PC-9 (cell line): Measurements from ENCODE around the gene HTT-AS. TPM values are rescaled to one million over a fixed set of nuclear protein-coding genes. Genes with fewer than 3 reads are reported as not detected.

Experiments used
- BruUV-seq: library from RNA; stranded (reverse); fragments of 400-500 nt; replicated peaks from 2 replicates; lab custom pipeline; 2021; lab: Mats Ljungman, UMichigan
- CTCF ChIA-PET: fragments of 300-600 bp; sonication (Branson Sonifier 250); formaldehyde crosslinking; loops from one replicate; lab custom pipeline; 2022; ENCODE audit warnings: antibody characterized with exemption; lab: Charles Lee
- POLR2A ChIA-PET: fragments of 300-600 bp; sonication (Branson Sonifier 250); formaldehyde crosslinking; loops from one replicate; lab custom pipeline; 2022; ENCODE audit warnings: antibody characterized with exemption; ENCODE audit not compliant: unreplicated experiment; lab: Charles Lee
- DNase-seq, 2 experiments: peaks; one replicate each; pipeline versions ENCODE4 v3.0.0 to v3.0.0-alpha.2; 2015 to 2022; ENCODE audit warnings: mixed read lengths in 1 of 2
- H2AFZ ChIP-seq: fragments of 200-600 bp; sonication (generic); 2 replicates; pipeline ENCODE4 v1.8.1; 2017; ENCODE audit warnings: antibody characterized with exemption
- H3F3A ChIP-seq: fragments of 200-600 bp; sonication (generic); 2 replicates; pipeline ENCODE4 v1.8.1; 2017; ENCODE audit warnings: antibody characterized with exemption, mild to moderate bottlenecking, low read depth; ENCODE audit not compliant: insufficient read depth
- H3K27ac ChIP-seq: fragments of 200-600 bp; sonication (generic); 2 replicates; pipeline ENCODE4 v1.6.1; 2016; ENCODE audit warnings: mixed run types
- H3K27me3 ChIP-seq: fragments of 200-600 bp; sonication (generic); 2 replicates; pipeline ENCODE4 v1.6.1; 2016; ENCODE audit warnings: low read depth, mixed run types; ENCODE audit not compliant: insufficient read depth
- H3K36me3 ChIP-seq: fragments of 200-600 bp; sonication (generic); 2 replicates; pipeline ENCODE4 v1.6.1; 2016; ENCODE audit warnings: low read depth, mixed run types
- H3K4me1 ChIP-seq: fragments of 200-600 bp; sonication (generic); replicated peaks from 2 replicates; pipeline ENCODE4 v1.6.1; 2016; ENCODE audit warnings: mixed run types; ENCODE audit not compliant: insufficient read depth
- H3K4me2 ChIP-seq: fragments of 200-600 bp; sonication (generic); 2 replicates; pipeline ENCODE4 v1.6.1; 2017; ENCODE audit warnings: mixed run types
- H3K4me3 ChIP-seq: fragments of 200-600 bp; sonication (generic); 2 replicates; pipeline ENCODE4 v1.6.1; 2016; ENCODE audit warnings: mixed run types
- H3K79me2 ChIP-seq: fragments of 200-600 bp; sonication (generic); 2 replicates; pipeline ENCODE4 v1.6.1; 2017; ENCODE audit warnings: low read depth, mixed run types
- H3K9me2 ChIP-seq: fragments of 200-600 bp; sonication (generic); 2 replicates; pipeline ENCODE4 v1.8.1; 2017; ENCODE audit warnings: mild to moderate bottlenecking; ENCODE audit not compliant: insufficient read depth
- H3K9me3 ChIP-seq: fragments of 200-600 bp; sonication (generic); 2 replicates; pipeline ENCODE4 v1.8.1; 2016; ENCODE audit warnings: low read depth; ENCODE audit not compliant: insufficient read depth
- H4K20me1 ChIP-seq: fragments of 200-600 bp; sonication (generic); 2 replicates; pipeline ENCODE4 v1.8.1; 2017; ENCODE audit not compliant: insufficient read depth
- CTCF ChIP-seq: fragments of 200-600 bp; sonication (generic); conservative IDR thresholded peaks from 2 replicates; pipeline ENCODE4 v1.6.1; 2017; ENCODE audit warnings: mixed run types, antibody characterized with exemption, mild to moderate bottlenecking, moderate library complexity
- EZH2 ChIP-seq: fragments of 200-600 bp; sonication (generic); IDR thresholded peaks from 2 replicates; pipeline ENCODE4 v1.8.0; 2017; ENCODE audit warnings: antibody characterized with exemption, low read depth
- intact Hi-C: fragments of 100-400 bp; cut with micrococcal nuclease; formaldehyde crosslinking; loops from one replicate; pipeline ENCODE4 v1.10.0; 2022; ENCODE audit not compliant: unreplicated experiment
- total RNA-seq: library from RNA; stranded (reverse); gene quantifications from 2 replicates; pipeline ENCODE4 v1.2.3, GENCODE V29; 2021

Gene HTT-AS
- total RNA-seq, 1 experiment from 2014 or later = not detected

DNA sequence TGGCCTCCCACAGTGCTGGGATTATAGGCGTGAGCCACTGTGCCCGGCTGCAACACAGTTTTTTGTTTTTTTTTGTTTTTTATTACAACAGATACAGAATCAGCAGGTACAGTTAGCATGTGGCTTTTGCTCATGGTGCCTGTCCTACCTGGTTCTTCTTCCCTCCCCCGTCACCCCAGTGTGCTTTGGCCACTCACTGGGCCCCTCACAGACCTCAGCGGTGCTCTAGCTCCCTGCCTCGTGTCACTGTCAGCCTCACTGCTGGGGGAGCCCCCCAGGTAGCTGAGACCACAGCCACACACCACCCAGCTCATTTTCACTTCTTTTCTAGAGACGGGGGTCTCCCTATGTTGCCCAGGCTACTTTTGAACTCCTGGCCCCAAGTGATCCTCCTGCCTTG lies 38.7 kb downstream of the HTT-AS start:
- no peaks in the 10 kb centered on the region for H3K79me2 ChIP-seq
- H4K20me1 ChIP-seq = no peaks in the 10 kb centered on the region
- H3K4me3 ChIP-seq = no peak overlapping the region
- no peaks in the 10 kb centered on the region for H3K27me3 ChIP-seq
- BruUV-seq = no TSS peak
- H3K27ac ChIP-seq = no peak overlapping the region
- H3K4me1 ChIP-seq = no peaks in the 10 kb centered on the region
- H3K9me3 ChIP-seq = no peaks in the 10 kb centered on the region
- H3F3A ChIP-seq = no peaks in the 10 kb centered on the region
- DNase-seq = no peak
- no peaks in the 10 kb centered on the region for H3K36me3 ChIP-seq
- TF ChIP-seq CTCF (no peak), EZH2 (no peak)
- no peak overlapping the region for H2AFZ ChIP-seq
- no peaks in the 10 kb centered on the region for H3K9me2 ChIP-seq
- ChIA-PET CTCF (interaction anchor here (1.4 kb wide), 1 partner anchor 87 kb away, joined by 4 read pairs; no protein-coding TSS in a partner anchor), POLR2A (no interaction called here)
- intact Hi-C loops = loop anchor here (2.0 to 5.0 kb wide), 2 partner anchors 73 to 273 kb away; partner anchors contain the start of genes GRK4 and NOP14
- H3K4me2 ChIP-seq = no peak overlapping the region

DNA sequence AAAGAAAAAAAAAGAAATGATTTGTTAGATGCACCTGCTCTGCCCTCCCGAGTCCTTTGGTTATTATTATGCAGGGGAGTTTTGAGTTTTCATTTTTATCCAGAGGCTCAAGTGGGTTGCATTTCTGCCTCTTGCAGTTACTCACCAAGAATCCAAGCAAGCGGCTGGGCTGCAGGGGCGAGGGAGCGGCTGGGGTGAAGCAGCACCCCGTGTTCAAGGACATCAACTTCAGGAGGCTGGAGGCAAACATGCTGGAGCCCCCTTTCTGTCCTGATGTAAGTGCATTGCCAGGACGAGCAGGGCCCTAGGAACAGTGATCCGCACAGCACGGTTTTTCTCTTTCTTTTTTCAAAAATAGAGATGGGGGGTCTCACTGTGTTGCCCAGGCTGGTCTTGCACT lies 39.1 kb downstream of the HTT-AS start:
- Histone ChIP-seq H3K4me2 (no peak overlapping the region), H3K27me3 (no peaks in the 10 kb centered on the region), H3K9me3 (no peaks in the 10 kb centered on the region), H3K27ac (no peak overlapping the region), H4K20me1 (no peaks in the 10 kb centered on the region), H3F3A (no peaks in the 10 kb centered on the region), H3K36me3 (no peaks in the 10 kb centered on the region), H3K79me2 (no peaks in the 10 kb centered on the region), H3K4me1 (no peaks in the 10 kb centered on the region), H3K9me2 (no peaks in the 10 kb centered on the region), H2AFZ (no peak overlapping the region), H3K4me3 (no peak overlapping the region)
- ChIA-PET CTCF (no interaction called here), POLR2A (no interaction called here)
- BruUV-seq = no TSS peak
- intact Hi-C loops = loop anchor here (5.0 kb wide), 1 partner anchor 273 kb away; no protein-coding TSS in a partner anchor
- no peak for TF ChIP-seq EZH2
- no peak for TF ChIP-seq CTCF
- no peak for DNase-seq

DNA sequence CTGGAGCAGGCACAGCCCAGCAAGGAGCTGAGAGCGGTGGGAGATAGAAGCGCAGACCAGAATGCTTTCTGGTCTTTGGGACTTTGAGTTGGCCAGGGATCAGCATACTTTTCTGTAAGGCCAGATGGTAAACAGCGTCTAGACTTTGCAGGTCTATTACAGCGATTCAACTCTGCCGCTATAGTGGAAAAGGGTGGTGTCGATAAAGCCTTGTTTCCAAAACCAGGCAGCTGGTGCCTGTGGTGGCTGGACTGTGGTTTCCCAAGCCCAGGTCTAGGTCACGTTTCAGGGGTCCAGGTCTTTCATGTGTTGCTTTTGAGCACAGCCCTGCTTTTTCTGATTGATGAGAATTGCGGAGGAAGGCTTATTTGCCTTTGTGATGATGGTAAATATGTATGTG lies 40.1 kb downstream of the HTT-AS start:
- no peak overlapping the region for H3K4me3 ChIP-seq
- POLR2A ChIA-PET = no interaction called here
- H3K27ac ChIP-seq = no peak overlapping the region
- no peak overlapping the region for H2AFZ ChIP-seq
- H3F3A ChIP-seq = no peaks in the 10 kb centered on the region
- H4K20me1 ChIP-seq = no peaks in the 10 kb centered on the region
- H3K9me2 ChIP-seq = no peaks in the 10 kb centered on the region
- no peaks in the 10 kb centered on the region for H3K36me3 ChIP-seq
- no TSS peak for BruUV-seq
- no peak for DNase-seq
- no peaks in the 10 kb centered on the region for H3K9me3 ChIP-seq
- H3K4me1 ChIP-seq = no peaks in the 10 kb centered on the region
- H3K4me2 ChIP-seq = no peak overlapping the region
- no peaks in the 10 kb centered on the region for H3K27me3 ChIP-seq
- CTCF ChIA-PET = no interaction called here
- H3K79me2 ChIP-seq = no peaks in the 10 kb centered on the region
- intact Hi-C loops = no loop called here
- TF ChIP-seq EZH2 = no peak
- TF ChIP-seq CTCF = no peak
